ENCODE results near the gene ARHGEF17.

ARHGEF17 gene

GRCh38 chr11:73359341-73359740, 51.3 kb downstream of the ARHGEF17 start:
- WGBS (ENCODE audit: insufficient coverage, insufficient read length): no CpG with 5 or more reads among the region's 11 CpGs
- no peak for DNase-seq (ENCODE audit: low read depth, low spot score)
- H3K4me1 ChIP-seq (ENCODE audit: control insufficient read depth, insufficient read depth, low read length): peaks cover 2% of the 10 kb centered on the region

GRCh38 chr11:73359930-73360742, 52.1 kb downstream of the ARHGEF17 start:
- Histone ChIP-seq H3K4me3 (ENCODE audit: low read length) (no peak overlapping the region), H3K27me3 (ENCODE audit: control insufficient read depth, insufficient read depth, low read length) (no peaks in the 10 kb centered on the region), H3K27ac (ENCODE audit: low read length) (no peak overlapping the region), H3K36me3 (ENCODE audit: control insufficient read depth, insufficient read depth, low read length) (no peaks in the 10 kb centered on the region; the same call in 1 of the 2 replicates), H3K9me3 (ENCODE audit: control insufficient read depth, insufficient read depth, low read length) (no peaks in the 10 kb centered on the region), H3K4me1 (ENCODE audit: control insufficient read depth, insufficient read depth, low read length) (peaks cover 2% of the 10 kb centered on the region)
- WGBS (ENCODE audit: insufficient coverage, insufficient read length): no CpG with 5 or more reads among the region's 19 CpGs
- DNase-seq (ENCODE audit: low read depth, low spot score): no peak

More at GRCh38 chr11:73359341-73359740, 51.3 kb downstream of the ARHGEF17 start:
- Histone ChIP-seq H3K4me3 (ENCODE audit: low read length) (no peak overlapping the region), H3K27ac (ENCODE audit: low read length) (no peak overlapping the region), H3K27me3 (ENCODE audit: control insufficient read depth, insufficient read depth, low read length) (no peaks in the 10 kb centered on the region), H3K9me3 (ENCODE audit: control insufficient read depth, insufficient read depth, low read length) (no peaks in the 10 kb centered on the region), H3K36me3 (ENCODE audit: control insufficient read depth, insufficient read depth, low read length) (no peaks in the 10 kb centered on the region; the same call in 1 of the 2 replicates)

GRCh38 chr11:73360743-73361369, 52.8 kb downstream of the ARHGEF17 start:
- no peak for DNase-seq (ENCODE audit: low read depth, low spot score)
- Histone ChIP-seq H3K4me3 (ENCODE audit: low read length) (no peak overlapping the region), H3K27ac (ENCODE audit: low read length) (no peak overlapping the region), H3K9me3 (ENCODE audit: control insufficient read depth, insufficient read depth, low read length) (no peaks in the 10 kb centered on the region), H3K4me1 (ENCODE audit: control insufficient read depth, insufficient read depth, low read length) (peaks cover 2% of the 10 kb centered on the region), H3K36me3 (ENCODE audit: control insufficient read depth, insufficient read depth, low read length) (peaks cover 4% of the 10 kb centered on the region; the same call in 1 of the 2 replicates), H3K27me3 (ENCODE audit: control insufficient read depth, insufficient read depth, low read length) (no peaks in the 10 kb centered on the region)
- WGBS (ENCODE audit: insufficient coverage, insufficient read length): no CpG with 5 or more reads among the region's 8 CpGs

GRCh38 chr11:73361953-73362776, 54.1 kb downstream of the ARHGEF17 start:
- peak overlapping the region; percentile 45; the same call in 1 of the 2 replicates for H3K4me3 ChIP-seq (ENCODE audit: low read length)
- H3K27me3 ChIP-seq (ENCODE audit: control insufficient read depth, insufficient read depth, low read length): no peaks in the 10 kb centered on the region
- H3K9me3 ChIP-seq (ENCODE audit: control insufficient read depth, insufficient read depth, low read length): no peaks in the 10 kb centered on the region
- H3K27ac ChIP-seq (ENCODE audit: low read length): no peak overlapping the region
- peaks cover 4% of the 10 kb centered on the region; the same call in 1 of the 2 replicates for H3K36me3 ChIP-seq (ENCODE audit: control insufficient read depth, insufficient read depth, low read length)
- peaks cover 2% of the 10 kb centered on the region for H3K4me1 ChIP-seq (ENCODE audit: control insufficient read depth, insufficient read depth, low read length)
- no CpG with 5 or more reads among the region's 70 CpGs for WGBS (ENCODE audit: insufficient coverage, insufficient read length)
- DNase-seq (ENCODE audit: low read depth, low spot score): no peak

GRCh38 chr11:73363147-73363546, 55.1 kb downstream of the ARHGEF17 start:
- H3K27me3 ChIP-seq (ENCODE audit: control insufficient read depth, insufficient read depth, low read length): no peaks in the 10 kb centered on the region
- no peak for DNase-seq (ENCODE audit: low read depth, low spot score)
- no CpG with 5 or more reads among the region's 9 CpGs for WGBS (ENCODE audit: insufficient coverage, insufficient read length)
- H3K4me3 ChIP-seq (ENCODE audit: low read length): no peak overlapping the region
- H3K4me1 ChIP-seq (ENCODE audit: control insufficient read depth, insufficient read depth, low read length): peaks cover 2% of the 10 kb centered on the region
- H3K36me3 ChIP-seq (ENCODE audit: control insufficient read depth, insufficient read depth, low read length): peaks cover 4% of the 10 kb centered on the region; the same call in 1 of the 2 replicates
- no peak overlapping the region for H3K27ac ChIP-seq (ENCODE audit: low read length)
- no peaks in the 10 kb centered on the region for H3K9me3 ChIP-seq (ENCODE audit: control insufficient read depth, insufficient read depth, low read length)

GRCh38 chr11:73365352-73366264, 57.5 kb downstream of the ARHGEF17 start:
- DNase-seq (ENCODE audit: low read depth, low spot score): no peak
- no CpG with 5 or more reads among the region's 24 CpGs for WGBS (ENCODE audit: insufficient coverage, insufficient read length)
- no peaks in the 10 kb centered on the region for H3K27me3 ChIP-seq (ENCODE audit: control insufficient read depth, insufficient read depth, low read length)
- peaks cover 2% of the 10 kb centered on the region for H3K4me1 ChIP-seq (ENCODE audit: control insufficient read depth, insufficient read depth, low read length)
- peaks cover 4% of the 10 kb centered on the region; the same call in 1 of the 2 replicates for H3K36me3 ChIP-seq (ENCODE audit: control insufficient read depth, insufficient read depth, low read length)
- H3K27ac ChIP-seq (ENCODE audit: low read length): no peak overlapping the region
- no peaks in the 10 kb centered on the region for H3K9me3 ChIP-seq (ENCODE audit: control insufficient read depth, insufficient read depth, low read length)
- no peak overlapping the region for H3K4me3 ChIP-seq (ENCODE audit: low read length)

- no peak overlapping the region for H3K4me3 ChIP-seq (ENCODE audit: low read length)
- H3K9me3 ChIP-seq (ENCODE audit: control insufficient read depth, insufficient read depth, low read length): no peaks in the 10 kb centered on the region
- no peak for DNase-seq (ENCODE audit: low read depth, low spot score)
- H3K36me3 ChIP-seq (ENCODE audit: control insufficient read depth, insufficient read depth, low read length): peaks cover 4% of the 10 kb centered on the region; the same call in 1 of the 2 replicates
- no peaks in the 10 kb centered on the region for H3K27me3 ChIP-seq (ENCODE audit: control insufficient read depth, insufficient read depth, low read length)
- no CpG with 5 or more reads among the region's 4 CpGs for whole genome bisulfite sequencing (ENCODE audit: insufficient coverage, insufficient read length)
- H3K4me1 ChIP-seq (ENCODE audit: control insufficient read depth, insufficient read depth, low read length): peaks cover 2% of the 10 kb centered on the region
- H3K27ac ChIP-seq (ENCODE audit: low read length): no peak overlapping the region
These were observed 58.2 kb downstream of the ARHGEF17 start for GRCh38 chr11:73366265-73366610.

GRCh38 chr11:73366953-73367352, 58.9 kb downstream of the ARHGEF17 start:
- WGBS (ENCODE audit: insufficient coverage, insufficient read length): no CpG with 5 or more reads among the region's 6 CpGs
- peaks cover 2% of the 10 kb centered on the region for H3K4me1 ChIP-seq (ENCODE audit: control insufficient read depth, insufficient read depth, low read length)
- no peak overlapping the region for H3K27ac ChIP-seq (ENCODE audit: low read length)
- H3K4me3 ChIP-seq (ENCODE audit: low read length): no peak overlapping the region
- no peaks in the 10 kb centered on the region for H3K9me3 ChIP-seq (ENCODE audit: control insufficient read depth, insufficient read depth, low read length)
- H3K27me3 ChIP-seq (ENCODE audit: control insufficient read depth, insufficient read depth, low read length): no peaks in the 10 kb centered on the region
- peaks cover 4% of the 10 kb centered on the region; the same call in 1 of the 2 replicates for H3K36me3 ChIP-seq (ENCODE audit: control insufficient read depth, insufficient read depth, low read length)
- no peak for DNase-seq (ENCODE audit: low read depth, low spot score)

- H3K4me1 ChIP-seq (ENCODE audit: control insufficient read depth, insufficient read depth, low read length): peaks cover 1% of the 10 kb centered on the region
- no peak overlapping the region for H3K27ac ChIP-seq (ENCODE audit: low read length)
- H3K9me3 ChIP-seq (ENCODE audit: control insufficient read depth, insufficient read depth, low read length): no peaks in the 10 kb centered on the region
- no peak overlapping the region for H3K4me3 ChIP-seq (ENCODE audit: low read length)
- H3K27me3 ChIP-seq (ENCODE audit: control insufficient read depth, insufficient read depth, low read length): no peaks in the 10 kb centered on the region
- no peak for DNase-seq (ENCODE audit: low read depth, low spot score)
- peaks cover 4% of the 10 kb centered on the region; the same call in 1 of the 2 replicates for H3K36me3 ChIP-seq (ENCODE audit: control insufficient read depth, insufficient read depth, low read length)
- no CpG with 5 or more reads among the region's 20 CpGs for WGBS (ENCODE audit: insufficient coverage, insufficient read length)
These were observed 59.5 kb downstream of the ARHGEF17 start for GRCh38 chr11:73367482-73368024.

Measured in iPS DF 6.9 (cell line).